ENCODE measurements around the gene NUDT4. TPM values are rescaled to one million over a fixed set of nuclear protein-coding genes. Genes with fewer than 3 reads are reported as not detected.

Gene NUDT4
- total and polyA plus RNA-seq, 2 of the 13 experiments (the other 11 are each of a cell fraction or from before 2014, with no cell fraction given), result 37.3 to 70.1 TPM

- no peak for TF ChIP-seq SNAPC4 (CRISPR knock-in tag; IDR thresholded peaks at IDR 0.05)
- TF ChIP-seq ZNF609 (CRISPR knock-in tag; IDR thresholded peaks at IDR 0.05; ENCODE audit: borderline replicate concordance), result peak; percentile 79; the same call in 1 of the 2 replicates
- TF ChIP-seq NR2F6 (IDR thresholded peaks at IDR 0.05), result peak; percentile 89
- TF ChIP-seq NR2F6 (CRISPR knock-in tag; IDR thresholded peaks at IDR 0.05), result peak; percentile 78
- no peak for TF ChIP-seq ZSCAN20 (CRISPR knock-in tag; IDR thresholded peaks at IDR 0.05; ENCODE audit: borderline replicate concordance)
- no peak for TF ChIP-seq PITX1 (CRISPR knock-in tag; IDR thresholded peaks at IDR 0.05)
Observed at GRCh38 chr12:93440043-93440835, 62.5 kb downstream of the NUDT4 start (continued).

Data from HepG2 (cell line).